Lung (tissue), 12 donors: ENCODE data around the gene PLEKHG3. TPM values are rescaled to one million over a fixed set of nuclear protein-coding genes. Genes with fewer than 3 reads are reported as not detected.
"Not testable (repeated sequence)": the region's sequence is repeated elsewhere in the genome, so short reads cannot be mapped to it uniquely, and the experiment has no call there.

ENCODE experiments used
- ATAC-seq: fragments of 200-7000 bp; cut with Tn5 transposase; one replicate; pipeline ENCODE4 v1.9.1; 2020; ENCODE audit warnings: moderate number of reproducible peaks; ENCODE audit not compliant: insufficient read depth, low FRiP score
- DNase-seq, 3 donors: peaks; one replicate each; pipeline ENCODE4 v3.0.0-alpha.2; 2013 to 2017
- H3K27ac ChIP-seq, 2 donors: one replicate each; pipeline ENCODE4 v1.5.1; 2013; ENCODE audit warnings: mild to moderate bottlenecking in 2 of 2, moderate library complexity in 2 of 2, control low read depth in 1 of 2, inconsistent platforms in 1 of 2, low read depth in 1 of 2, low read length in 1 of 2
- H3K27me3 ChIP-seq, 3 donors: one replicate each; pipeline ENCODE4 v1.5.1; 2013; ENCODE audit warnings: low read length in 2 of 3; ENCODE audit not compliant: control insufficient read depth in 3 of 3, insufficient read depth in 3 of 3
- H3K36me3 ChIP-seq, 4 donors: one replicate each; pipeline ENCODE4 v1.5.1; 2013; ENCODE audit warnings: low read length in 4 of 4, mild to moderate bottlenecking in 1 of 4, moderate library complexity in 1 of 4; ENCODE audit not compliant: control insufficient read depth in 4 of 4, insufficient read depth in 4 of 4
- H3K4me1 ChIP-seq, 5 donors: one replicate each; pipeline ENCODE4 v1.5.1; 2013; ENCODE audit warnings: low read length in 5 of 5, mild to moderate bottlenecking in 2 of 5, moderate library complexity in 1 of 5; ENCODE audit not compliant: control insufficient read depth in 5 of 5, insufficient read depth in 5 of 5
- H3K4me3 ChIP-seq: one replicate; pipeline ENCODE4 v1.5.1; 2013; ENCODE audit warnings: mild to moderate bottlenecking, control low read depth, moderate library complexity
- H3K9ac ChIP-seq, 2 donors: one replicate each; pipeline ENCODE4 v1.5.1; 2013; ENCODE audit warnings: low read length in 2 of 2, control low read depth in 1 of 2; ENCODE audit not compliant: insufficient read depth in 1 of 2
- H3K9me3 ChIP-seq, 4 donors: one replicate each; pipeline ENCODE4 v1.5.1; 2013; ENCODE audit warnings: low read length in 3 of 4, mild to moderate bottlenecking in 1 of 4, moderate library complexity in 1 of 4; ENCODE audit not compliant: control insufficient read depth in 4 of 4, insufficient read depth in 3 of 4
- WGBS, 2 donors: extraction: QIAGEN DNeasy Blood & Tissue Kit; methylation state at CpG; one replicate each; pipeline ENCODE4 v1.1.7; 2013; 5-methylcytosine and 5-hydroxymethylcytosine counted together
- polyA plus RNA-seq, 2 donors: library from polyadenylated mRNA; stranded (reverse); fragments of 200-250 nt; gene quantifications; one replicate each; pipeline ENCODE4 v1.2.1, GENCODE V29; 2013
- total RNA-seq, 2 donors: library from RNA; depleted of rRNA in 1 of 2; stranded (reverse); fragments of >200 nt in 1 of 2; gene quantifications; one replicate each; pipeline ENCODE4 v1.2.1, GENCODE V29; 2014 to 2021
- TF ChIP-seq, protein P1 (sequence below): IDR thresholded peaks from 2 replicates; pipeline ENCODE4 v1.5.1; 2012; ENCODE audit warnings: mild to moderate bottlenecking; ENCODE audit errors: control extremely low read depth, extremely low read depth
- donor health status: control.
- donor health status: control.
- donor health status: Bipolar disorder and iron deficiency.
- donor health status: healthy.
- donor health status: DM: yes; HTN: yes; CAD: no.

Gene PLEKHG3
- total and polyA plus RNA-seq, 4 donors = 11.0 to 43.5 (median 21.5) TPM

DNA sequence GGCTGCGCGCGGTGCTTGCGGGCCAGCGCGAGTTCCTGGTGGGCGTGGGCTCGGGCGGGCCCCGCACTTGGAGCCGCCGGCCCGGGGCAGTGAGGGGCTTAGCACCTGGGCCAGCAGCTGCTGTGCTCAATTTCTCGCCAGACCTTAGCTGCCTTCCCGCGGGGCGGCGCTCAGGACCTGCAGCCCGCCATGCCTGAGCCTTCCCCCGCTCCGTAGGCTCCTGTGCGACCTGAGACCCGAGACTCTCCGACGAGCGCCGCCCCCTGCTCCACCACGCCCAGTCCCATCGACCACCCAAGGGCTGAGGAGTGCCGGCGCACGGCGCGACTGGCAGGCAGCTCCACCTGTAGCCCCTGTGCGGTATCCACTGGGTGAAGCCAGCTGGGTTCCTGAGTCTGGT lies 46.0 kb upstream of the PLEKHG3 start:
- no peaks in the 10 kb centered on the region for H3K36me3 ChIP-seq
- ATAC-seq (no peak), DNase-seq (no peak)
- H3K27ac ChIP-seq = no peak overlapping the region
- WGBS, 2 donors = 94 to 97% methylated on average over 35 of the region's 35 CpGs
- peaks cover 0 to 10% (median 0%) of the 10 kb centered on the region in 5 donors for H3K4me1 ChIP-seq
- no peak overlapping the region for H3K9ac ChIP-seq
- TF ChIP-seq, protein P1, sequence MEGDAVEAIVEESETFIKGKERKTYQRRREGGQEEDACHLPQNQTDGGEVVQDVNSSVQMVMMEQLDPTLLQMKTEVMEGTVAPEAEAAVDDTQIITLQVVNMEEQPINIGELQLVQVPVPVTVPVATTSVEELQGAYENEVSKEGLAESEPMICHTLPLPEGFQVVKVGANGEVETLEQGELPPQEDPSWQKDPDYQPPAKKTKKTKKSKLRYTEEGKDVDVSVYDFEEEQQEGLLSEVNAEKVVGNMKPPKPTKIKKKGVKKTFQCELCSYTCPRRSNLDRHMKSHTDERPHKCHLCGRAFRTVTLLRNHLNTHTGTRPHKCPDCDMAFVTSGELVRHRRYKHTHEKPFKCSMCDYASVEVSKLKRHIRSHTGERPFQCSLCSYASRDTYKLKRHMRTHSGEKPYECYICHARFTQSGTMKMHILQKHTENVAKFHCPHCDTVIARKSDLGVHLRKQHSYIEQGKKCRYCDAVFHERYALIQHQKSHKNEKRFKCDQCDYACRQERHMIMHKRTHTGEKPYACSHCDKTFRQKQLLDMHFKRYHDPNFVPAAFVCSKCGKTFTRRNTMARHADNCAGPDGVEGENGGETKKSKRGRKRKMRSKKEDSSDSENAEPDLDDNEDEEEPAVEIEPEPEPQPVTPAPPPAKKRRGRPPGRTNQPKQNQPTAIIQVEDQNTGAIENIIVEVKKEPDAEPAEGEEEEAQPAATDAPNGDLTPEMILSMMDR = no peak
- no peaks in the 10 kb centered on the region for H3K27me3 ChIP-seq
- H3K9me3 ChIP-seq = peaks cover 0 to 2% (median 0%) of the 10 kb centered on the region in 4 donors
- H3K4me3 ChIP-seq = no peak overlapping the region

DNA sequence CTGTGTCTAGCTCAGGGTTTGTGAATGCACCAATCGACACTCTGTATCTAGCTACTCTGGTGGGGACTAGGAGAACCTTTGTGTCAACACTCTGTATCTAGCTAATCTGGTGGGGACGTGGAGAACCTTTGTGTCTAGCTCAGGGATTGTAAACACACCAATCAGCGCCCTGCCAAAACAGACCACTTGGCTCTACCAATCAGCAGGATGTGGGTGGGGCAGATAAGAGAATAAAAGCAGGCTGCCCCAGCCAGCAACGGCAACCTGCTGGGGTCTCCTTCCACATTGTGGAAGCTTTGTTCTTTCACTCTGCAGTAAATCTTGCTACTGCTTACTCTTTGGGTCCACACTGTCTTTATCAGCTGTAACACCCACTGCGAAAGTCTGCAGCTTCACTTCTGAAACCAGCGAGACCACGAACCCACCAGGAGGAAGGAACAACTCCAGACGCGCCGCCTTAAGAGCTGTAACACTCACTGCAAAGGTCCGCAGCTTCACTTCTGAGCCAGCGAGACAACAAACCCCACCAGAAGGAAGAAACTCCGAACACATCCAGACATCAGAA lies 45.4 kb upstream of the PLEKHG3 start:
- not testable (repeated sequence) for H3K9ac ChIP-seq, H3K4me3 ChIP-seq, ATAC-seq, H3K36me3 ChIP-seq, H3K27ac ChIP-seq, DNase-seq, H3K27me3 ChIP-seq, H3K9me3 ChIP-seq
- H3K4me1 ChIP-seq = peaks cover 0 to 10% (median 0%) of the 10 kb centered on the region in 5 donors
- 43 to 62% methylated on average over 13 of the region's 13 CpGs for WGBS, 2 donors

DNA sequence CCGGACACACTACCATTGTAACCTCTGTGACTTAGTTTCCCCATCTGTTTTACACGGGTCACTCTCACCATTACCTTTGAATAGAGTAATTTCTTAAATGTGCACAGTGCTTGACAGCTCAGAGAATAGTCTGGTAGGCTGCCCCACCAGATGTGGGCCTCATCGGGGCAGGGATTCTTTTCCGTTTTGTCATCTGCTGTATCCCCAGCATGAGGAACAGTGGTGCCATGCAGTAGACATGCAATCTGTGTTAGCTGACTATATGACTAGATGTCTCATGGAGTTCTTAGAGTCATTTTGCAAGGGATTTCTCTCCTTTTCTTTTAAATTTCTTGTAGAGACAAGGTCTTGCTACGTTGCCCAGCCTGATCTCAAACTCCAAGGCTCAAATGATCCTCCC lies 44.9 kb upstream of the PLEKHG3 start:
- ATAC-seq (no peak), DNase-seq (no peak)
- whole genome bisulfite sequencing, 2 donors = 83 to 87% methylated on average over 5 of the region's 5 CpGs
- Histone ChIP-seq H3K4me1 (peaks cover 0 to 7% (median 0%) of the 10 kb centered on the region in 5 donors), H3K9me3 (peaks cover 0 to 2% (median 0%) of the 10 kb centered on the region in 4 donors), H3K36me3 (no peaks in the 10 kb centered on the region), H3K27ac (no peak overlapping the region), H3K27me3 (no peaks in the 10 kb centered on the region), H3K4me3 (no peak overlapping the region), H3K9ac (no peak overlapping the region)
- TF ChIP-seq, protein P1 = no peak

DNA sequence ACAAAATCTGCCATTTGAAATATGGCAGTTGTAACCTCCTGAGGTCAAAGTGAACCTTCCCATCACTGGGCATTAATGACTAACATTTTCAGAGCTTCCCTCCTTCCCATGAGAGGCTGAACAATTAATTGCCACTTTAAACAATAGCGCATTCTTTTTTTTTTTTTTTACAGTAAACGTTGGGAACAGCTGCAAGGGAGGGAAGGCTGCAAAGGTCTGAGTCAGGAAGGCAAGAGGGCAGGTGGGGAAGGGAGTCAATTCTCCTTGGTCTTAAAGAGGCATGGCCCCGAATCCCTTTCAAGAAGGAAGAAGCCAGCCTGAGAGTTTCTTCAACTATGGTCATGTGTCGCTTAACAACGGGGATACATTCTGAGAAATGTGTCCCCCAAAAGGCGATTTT lies 41.0 kb upstream of the PLEKHG3 start:
- TF ChIP-seq, protein P1 = no peak
- no peak overlapping the region for H3K9ac ChIP-seq
- H3K27me3 ChIP-seq = no peaks in the 10 kb centered on the region
- no peak for ATAC-seq
- H3K36me3 ChIP-seq = no peaks in the 10 kb centered on the region
- no peak overlapping the region for H3K4me3 ChIP-seq
- 76 to 77% methylated on average over 6 of the region's 6 CpGs for WGBS, 2 donors
- DNase-seq = no peak
- H3K9me3 ChIP-seq = no peaks in the 10 kb centered on the region
- no peaks in the 10 kb centered on the region for H3K4me1 ChIP-seq
- H3K27ac ChIP-seq = no peak overlapping the region
